T1000 (cell line): ENCODE data around the gene REM1.
"Not testable (repeated sequence)": the region's sequence is repeated elsewhere in the genome, so short reads cannot be mapped to it uniquely, and the experiment has no call there.

ENCODE experiments used
- DNase-seq: peaks from one replicate; lab custom pipeline; 2025; ENCODE audit warnings: mixed read lengths; lab: John Stamatoyannopoulos, UW

REM1 gene

GRCh38 chr20:31474758-31475427 lies at the start of gene REM1, which contains the start of gene DEFB124:
REM1 (plus strand) TSS chr20:31475288; CDS start chr20:31476446, 1,158 bp downstream.
DEFB124 (minus strand) TSS chr20:31475127; CDS start chr20:31473013, 2,114 bp downstream.
- DNase-seq = no peak

- DNase-seq = no peak
Measured at GRCh38 chr20:31425797-31426196, 49.3 kb upstream of the REM1 start.

DNA sequence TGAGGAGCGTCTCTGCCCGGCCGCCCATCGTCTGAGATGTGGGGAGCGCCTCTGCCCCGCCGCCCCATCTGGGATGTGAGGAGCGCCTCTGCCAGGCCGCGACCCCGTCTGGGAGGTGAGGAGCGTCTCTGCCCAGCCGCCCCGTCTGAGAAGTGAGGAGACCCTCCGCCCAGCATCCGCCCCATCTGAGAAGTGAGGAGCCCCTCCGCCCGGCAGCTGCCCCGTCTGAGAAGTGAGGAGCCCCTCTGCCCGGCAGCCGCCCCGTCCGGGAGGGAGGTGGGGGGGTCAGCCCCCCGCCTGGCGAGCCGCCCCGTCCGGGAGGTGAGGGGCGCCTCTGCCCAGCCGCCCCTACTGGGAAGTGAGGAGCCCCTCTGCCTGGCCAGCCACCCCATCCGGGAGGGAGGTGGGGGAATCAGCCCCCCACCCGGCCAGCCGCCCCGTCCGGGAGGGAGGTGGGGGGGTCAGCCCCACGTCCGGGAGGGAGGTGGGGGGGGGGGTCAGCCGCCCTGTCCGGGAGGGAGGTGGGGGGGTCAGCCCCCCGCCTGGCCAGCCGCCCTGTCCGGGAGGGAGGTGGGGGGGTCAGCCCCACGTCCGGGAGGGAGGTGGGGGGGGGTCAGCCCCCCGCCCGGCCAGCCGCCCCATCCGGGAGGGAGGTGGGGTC lies 48.1 kb upstream of the REM1 start:
- not testable (repeated sequence) for DNase-seq

- DNase-seq = not testable (repeated sequence)
Measured at GRCh38 chr20:31427576-31427975, 47.5 kb upstream of the REM1 start.

- no peak for DNase-seq
Measured at GRCh38 chr20:31430568-31431115, 44.4 kb upstream of the REM1 start.

- DNase-seq = no peak
Measured at GRCh38 chr20:31440012-31440659, 35.0 kb upstream of the REM1 start, which contains the start of gene DEFB123. DEFB123 (plus strand) TSS chr20:31440632; CDS start chr20:31440699, 67 bp downstream.

- DNase-seq = no peak
Measured at GRCh38 chr20:31446084-31446819, 28.8 kb upstream of the REM1 start.

DNA sequence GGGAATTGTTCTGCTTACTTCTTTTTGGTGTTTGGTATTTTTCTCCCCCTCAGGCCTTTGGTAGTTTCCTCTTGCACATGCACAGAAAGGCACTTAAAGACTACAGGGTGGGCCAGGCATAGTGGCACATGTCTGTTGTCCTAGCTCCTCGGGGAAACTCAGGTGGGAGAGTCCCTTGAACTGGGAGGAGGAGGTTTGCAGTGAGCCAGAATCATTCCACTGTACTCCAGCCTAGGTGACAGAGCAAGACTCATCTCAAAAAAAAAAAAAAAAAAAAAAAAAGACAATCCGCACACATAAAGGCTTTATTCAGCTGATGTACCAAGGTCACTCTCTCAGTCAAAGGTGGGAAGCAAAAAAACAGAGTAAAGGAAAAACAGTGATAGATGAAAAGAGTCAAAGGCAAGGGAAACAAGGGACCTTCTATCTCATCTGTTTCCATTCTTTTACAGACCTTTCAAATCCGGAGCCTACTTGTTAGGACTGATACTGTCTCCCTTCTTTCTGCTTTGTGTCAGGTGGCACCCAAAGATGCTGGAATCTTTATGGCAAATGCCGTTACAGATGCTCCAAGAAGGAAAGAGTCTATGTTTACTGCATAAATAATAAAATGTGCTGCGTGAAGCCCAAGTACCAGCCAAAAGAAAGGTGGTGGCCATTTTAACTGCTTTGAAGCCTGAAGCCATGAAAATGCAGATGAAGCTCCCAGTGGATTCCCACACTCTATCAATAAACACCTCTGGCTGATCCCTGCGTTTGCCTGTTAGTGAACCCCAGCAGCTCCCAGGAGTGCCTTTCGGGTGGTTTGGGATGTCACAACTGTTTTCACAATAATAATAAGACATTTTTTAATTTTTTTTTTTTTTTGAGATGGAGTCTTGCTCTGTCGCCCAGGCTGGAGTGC lies 25.3 kb upstream of the REM1 start:
- DNase-seq = no peak

- DNase-seq = no peak
Measured at GRCh38 chr20:31452575-31452974, 22.5 kb upstream of the REM1 start.

GRCh38 chr20:31454361-31454760 lies 20.7 kb upstream of the REM1 start:
- DNase-seq = no peak

GRCh38 chr20:31470946-31471345 lies 4.1 kb upstream of the REM1 start:
- DNase-seq = not testable (repeated sequence)

- no peak for DNase-seq
Measured at GRCh38 chr20:31472395-31473330, 2.4 kb upstream of the REM1 start.

GRCh38 chr20:31473331-31474096 lies 1.6 kb upstream of the REM1 start:
- no peak for DNase-seq

GRCh38 chr20:31474097-31474436 lies 1.0 kb upstream of the REM1 start:
- DNase-seq = no peak

- DNase-seq = no peak
Measured at GRCh38 chr20:31475472-31476293, 595 bp downstream of the REM1 start.

- no peak for DNase-seq
Measured at GRCh38 chr20:31476294-31476585, 1.2 kb downstream of the REM1 start.

- DNase-seq = no peak
Measured at GRCh38 chr20:31476643-31477215, 1.6 kb downstream of the REM1 start.

DNA sequence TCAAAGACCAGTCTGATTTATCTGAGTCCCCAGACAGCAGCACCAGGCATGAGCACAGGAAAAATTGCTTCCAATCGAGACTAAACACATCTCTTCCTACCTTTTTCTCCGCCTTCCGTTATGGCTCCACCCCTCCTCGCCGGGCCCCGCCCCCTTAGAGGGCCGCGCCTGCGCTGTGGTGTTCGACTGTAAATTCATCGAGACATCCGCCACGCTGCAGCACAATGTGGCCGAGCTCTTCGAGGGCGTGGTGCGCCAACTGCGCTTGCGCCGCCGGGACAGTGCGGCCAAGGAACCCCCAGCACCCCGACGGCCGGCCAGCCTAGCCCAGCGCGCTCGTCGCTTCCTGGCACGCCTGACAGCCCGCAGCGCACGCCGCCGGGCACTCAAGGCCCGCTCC lies 8.9 kb downstream of the REM1 start:
- DNase-seq = no peak
